ENCODE measurements around the gene RUNX2.

DNA sequence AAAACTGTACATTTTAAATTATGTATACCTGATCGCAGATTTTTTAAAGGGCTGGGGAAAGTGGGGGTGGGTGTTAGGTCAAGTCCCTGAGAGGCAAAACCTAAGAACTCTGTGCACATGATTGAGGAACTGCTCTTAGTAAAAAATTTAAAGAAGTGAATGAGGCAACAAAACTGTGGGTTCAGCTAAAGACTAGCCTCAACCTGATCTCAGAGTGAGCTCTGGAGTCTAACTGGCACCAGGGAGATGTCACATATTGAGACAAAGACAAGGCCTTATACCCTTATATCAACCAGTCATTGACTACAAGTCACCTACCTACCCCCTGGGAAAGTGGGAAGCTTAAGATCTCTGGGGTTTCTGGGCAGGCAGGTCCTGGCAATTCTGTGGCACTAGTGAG, 27.4 kb upstream of the RUNX2 start:
- no peak for TF ChIP-seq EZH2 (IDR thresholded peaks at IDR 0.05; ENCODE audit: insufficient read depth, poor library complexity, severe bottlenecking)
- TF ChIP-seq EZH2phosphoT487 (IDR thresholded peaks at IDR 0.05; ENCODE audit: insufficient read depth, low read depth) = no peak
